Measurements from ENCODE around the gene MLC1. TPM values are rescaled to one million over a fixed set of nuclear protein-coding genes. Genes with fewer than 3 reads are reported as not detected.

MLC1 gene
- total RNA-seq, 4 donors from 2014 or later: under 0.01 to 0.70 TPM; not detected in 2

- TF ChIP-seq CTCF (IDR thresholded peaks at IDR 0.05) (no peak), POLR2A (IDR thresholded peaks at IDR 0.05) (no peak)
- intact Hi-C loops (cut with DNase I): no loop called here
- WGBS, 2 donors: 33 to 55% methylated on average over 1 to 5 of the region's 18 CpGs
- no peaks in the 10 kb centered on the region for H3K36me3 ChIP-seq
- peaks cover 4 to 27% (median 7%) of the 10 kb centered on the region in 3 donors for H3K4me1 ChIP-seq
- H3K27me3 ChIP-seq: peaks cover 0 to 45% (median 0%) of the 10 kb centered on the region in 4 donors
- no peak for DNase-seq
- no peaks in the 10 kb centered on the region for H3K9me3 ChIP-seq
- H3K4me3 ChIP-seq: no peak overlapping the region
- H3K27ac ChIP-seq: no peak overlapping the region
These were observed 1.7 kb downstream of the MLC1 start for GRCh38 chr22:50083462-50084079.

- no peak overlapping the region for H3K4me3 ChIP-seq
- no peaks in the 10 kb centered on the region for H3K36me3 ChIP-seq
- DNase-seq: no peak
- H3K27ac ChIP-seq: peak overlapping the region in 1 of 4 donors; percentile 9
- no peaks in the 10 kb centered on the region for H3K9me3 ChIP-seq
- peaks cover 4 to 29% (median 7%) of the 10 kb centered on the region in 3 donors for H3K4me1 ChIP-seq
- intact Hi-C loops (cut with DNase I): no loop called here
- H3K27me3 ChIP-seq: peaks cover 0 to 45% (median 0%) of the 10 kb centered on the region in 4 donors
- no peak for TF ChIP-seq CTCF (IDR thresholded peaks at IDR 0.05)
- TF ChIP-seq POLR2A (IDR thresholded peaks at IDR 0.05): no peak
- WGBS, 2 donors: 40 to 54% methylated on average over 3 to 13 of the region's 21 CpGs
These were observed 2.2 kb downstream of the MLC1 start for GRCh38 chr22:50082961-50083461.

GRCh38 chr22:50082197-50082715 lies 3.0 kb downstream of the MLC1 start:
- Histone ChIP-seq H3K9me3 (no peaks in the 10 kb centered on the region), H3K27me3 (peaks cover 0 to 45% (median 0%) of the 10 kb centered on the region in 4 donors), H3K27ac (peak overlapping the region in 1 of 4 donors; percentile 9), H3K4me3 (no peak overlapping the region), H3K4me1 (peaks cover 4 to 29% (median 7%) of the 10 kb centered on the region in 3 donors), H3K36me3 (no peaks in the 10 kb centered on the region)
- TF ChIP-seq CTCF (IDR thresholded peaks at IDR 0.05): no peak
- WGBS, 2 donors: 66 to 68% methylated on average over 13 to 15 of the region's 18 CpGs
- no peak for DNase-seq
- intact Hi-C loops (cut with DNase I): no loop called here

- no peaks in the 10 kb centered on the region for H3K36me3 ChIP-seq
- intact Hi-C loops (cut with DNase I): no loop called here
- H3K9me3 ChIP-seq: no peaks in the 10 kb centered on the region
- peaks cover 0 to 45% (median 0%) of the 10 kb centered on the region in 4 donors for H3K27me3 ChIP-seq
- H3K4me1 ChIP-seq: peaks cover 4 to 29% (median 7%) of the 10 kb centered on the region in 3 donors
- no peak overlapping the region for H3K27ac ChIP-seq
- TF ChIP-seq POLR2A (IDR thresholded peaks at IDR 0.05) (no peak), CTCF (IDR thresholded peaks at IDR 0.05) (no peak)
- no peak for DNase-seq
- WGBS, 2 donors: 88% methylated on average over 11 to 24 of the region's 27 CpGs
- no peak overlapping the region for H3K4me3 ChIP-seq
These were observed 3.6 kb downstream of the MLC1 start for GRCh38 chr22:50081426-50082196.

GRCh38 chr22:50080077-50080465 lies 5.2 kb downstream of the MLC1 start:
- Histone ChIP-seq H3K36me3 (no peaks in the 10 kb centered on the region), H3K27me3 (peaks cover 0 to 53% (median 0%) of the 10 kb centered on the region in 4 donors), H3K9me3 (no peaks in the 10 kb centered on the region), H3K27ac (no peak overlapping the region), H3K4me3 (no peak overlapping the region), H3K4me1 (peaks cover 4 to 35% (median 7%) of the 10 kb centered on the region in 3 donors)
- DNase-seq: no peak
- intact Hi-C loops (cut with DNase I): no loop called here
- 85 to 87% methylated on average over 6 to 10 of the region's 13 CpGs for WGBS, 2 donors
- no peak for TF ChIP-seq POLR2A (IDR thresholded peaks at IDR 0.05)
- no peak for TF ChIP-seq CTCF (IDR thresholded peaks at IDR 0.05)

Measured in esophagus squamous epithelium (tissue), 5 donors.